Right lobe of liver (tissue), 6 donors: Measurements from ENCODE around the gene SF3B3. TPM values are rescaled to one million over a fixed set of nuclear protein-coding genes. Genes with fewer than 3 reads are reported as not detected.
A peak's percentile ranks its signal among the peaks of the same experiment; 100 is the strongest.

Source experiments
- ATAC-seq, 4 donors: fragments of 200-7000 bp; cut with Tn5 transposase; one replicate each; pipeline ENCODE4 v1.9.1; 2020; ENCODE audit warnings: mild to moderate bottlenecking in 4 of 4, moderate library complexity in 4 of 4
- DNase-seq, 3 donors: peaks; one replicate each; pipeline ENCODE4 v3.0.0-alpha.2; 2020
- H3K27ac ChIP-seq, 3 donors: fragments of 200-600 bp; one replicate each; pipeline ENCODE4 v1.8.0; 2022
- H3K27me3 ChIP-seq, 2 donors: fragments of 200-600 bp; one replicate each; pipeline ENCODE4 v1.8.0; 2022
- H3K36me3 ChIP-seq, 4 donors: fragments of 200-600 bp; sonication (generic) in 1 of 4; one replicate each; pipeline versions ENCODE4 v1.5.1 to v1.8.0; 2017 to 2022; ENCODE audit warnings: control low read depth in 1 of 4
- H3K4me1 ChIP-seq, 4 donors: fragments of 200-600 bp; sonication (generic) in 1 of 4; one replicate each; pipeline versions ENCODE4 v1.5.1 to v1.8.0; 2017 to 2022; ENCODE audit warnings: control low read depth in 1 of 4
- H3K4me3 ChIP-seq, 3 donors: fragments of 200-600 bp; one replicate each; pipeline ENCODE4 v1.8.0; 2022
- H3K9me3 ChIP-seq, 4 donors: fragments of 200-600 bp; sonication (generic) in 1 of 4; one replicate each; pipeline versions ENCODE4 v1.5.1 to v1.8.0; 2017 to 2022; ENCODE audit warnings: control low read depth in 1 of 4
- CTCF ChIP-seq, 4 donors: fragments of 200-600 bp in 3 of 4; fragments of 450-650 bp in 1 of 4; IDR thresholded peaks; one replicate each; pipeline versions ENCODE4 v1.5.1 to v1.8.0; 2016 to 2022; ENCODE audit warnings: antibody characterized with exemption in 4 of 4, mild to moderate bottlenecking in 2 of 4
- POLR2A ChIP-seq: fragments of 450-650 bp; IDR thresholded peaks from one replicate; pipeline ENCODE4 v1.6.1; 2017; ENCODE audit warnings: antibody characterized with exemption, mild to moderate bottlenecking
- WGBS: methylation state at CpG from one replicate; pipeline ENCODE4 v1.1.6; 2018; ENCODE audit warnings: low coverage, low lambda C conversion rate; ENCODE audit not compliant: insufficient coverage; ENCODE audit errors: missing lambda C conversion rate; 5-methylcytosine and 5-hydroxymethylcytosine counted together
- intact Hi-C, 2 donors: fragments of 100-400 bp; cut with DNase I; formaldehyde crosslinking; loops; one replicate each; pipeline versions ENCODE4 v1.11.2 to v1.14.1; 2022
- total RNA-seq, 6 experiments: library from RNA; depleted of rRNA in 2 of 6; stranded (reverse); fragments of >200 nt in 2 of 6; fragmentation: NEBNext Ultra II Directional in 3 of 6; extraction: Animal tissue kit (Norgen Biotek cat#: 25700) in 3 of 6; gene quantifications; one replicate each; pipeline versions ENCODE4 v1.1.0 to v1.2.4, GENCODE V29; 2016 to 2023
- donor health status: DM: no; HTN: yes; CAD: no.
- donor health status: DM: no; HTN: no; CAD: no.
- donor health status: DM: no; HTN: no; CAD: no.
- donor health status: DM: no; HTN: yes; CAD: no.
- donor health status: DM: no; HTN: yes; CAD: no.

The SF3B3 gene
- total RNA-seq, 6 experiments from 2014 or later = 51.4 to 110 (median 90.7) TPM

GRCh38 chr16:70578035-70578434, 54.4 kb downstream of the SF3B3 start:
- intact Hi-C loops = no loop called here
- WGBS = 73% methylated on average over 2 of the region's 3 CpGs
- DNase-seq (no peak), ATAC-seq (no peak)
- no peak overlapping the region for H3K4me3 ChIP-seq
- no peaks in the 10 kb centered on the region for H3K27me3 ChIP-seq
- H3K4me1 ChIP-seq = peaks cover 0 to 19% (median 0%) of the 10 kb centered on the region in 4 donors
- H3K9me3 ChIP-seq = no peaks in the 10 kb centered on the region
- TF ChIP-seq POLR2A (no peak), CTCF (IDR thresholded peaks at IDR 0.05) (no peak)
- peaks cover 0 to 4% (median 0%) of the 10 kb centered on the region in 4 donors for H3K36me3 ChIP-seq
- no peak overlapping the region for H3K27ac ChIP-seq

GRCh38 chr16:70579248-70579647, 55.6 kb downstream of the SF3B3 start:
- WGBS = 81% methylated on average over 3 of the region's 5 CpGs
- DNase-seq (no peak), ATAC-seq (no peak)
- TF ChIP-seq POLR2A (no peak), CTCF (IDR thresholded peaks at IDR 0.05) (no peak)
- intact Hi-C loops = no loop called here
- no peak overlapping the region for H3K4me3 ChIP-seq
- no peaks in the 10 kb centered on the region for H3K27me3 ChIP-seq
- H3K36me3 ChIP-seq = no peaks in the 10 kb centered on the region
- no peak overlapping the region for H3K27ac ChIP-seq
- H3K9me3 ChIP-seq = no peaks in the 10 kb centered on the region
- H3K4me1 ChIP-seq = peaks cover 0 to 8% (median 0%) of the 10 kb centered on the region in 4 donors

- H3K27ac ChIP-seq = no peak overlapping the region
- TF ChIP-seq CTCF (IDR thresholded peaks at IDR 0.05) (no peak), POLR2A (no peak)
- ATAC-seq = peak in 2 of 4 donors; percentile 33 to 43
- no peaks in the 10 kb centered on the region for H3K9me3 ChIP-seq
- no peaks in the 10 kb centered on the region for H3K36me3 ChIP-seq
- no peaks in the 10 kb centered on the region for H3K27me3 ChIP-seq
- intact Hi-C loops = no loop called here
- H3K4me3 ChIP-seq = no peak overlapping the region
- 75% methylated on average over 8 of the region's 21 CpGs for WGBS
- no peak for DNase-seq
- peaks cover 0 to 8% (median 0%) of the 10 kb centered on the region in 4 donors for H3K4me1 ChIP-seq
Measured at GRCh38 chr16:70579648-70580630, 56.3 kb downstream of the SF3B3 start.

- intact Hi-C loops = no loop called here
- TF ChIP-seq CTCF (IDR thresholded peaks at IDR 0.05) (peak in 1 of 4 donors; percentile 9), POLR2A (no peak)
- H3K4me3 ChIP-seq = no peak overlapping the region
- H3K27ac ChIP-seq = no peak overlapping the region
- no peaks in the 10 kb centered on the region for H3K36me3 ChIP-seq
- ATAC-seq = no peak
- 67% methylated on average over 5 of the region's 11 CpGs for WGBS
- no peaks in the 10 kb centered on the region for H3K9me3 ChIP-seq
- H3K27me3 ChIP-seq = no peaks in the 10 kb centered on the region
- H3K4me1 ChIP-seq = no peaks in the 10 kb centered on the region
- no peak for DNase-seq
Measured at GRCh38 chr16:70582280-70582978, 58.8 kb downstream of the SF3B3 start.
